ENCODE measurements around the gene MVK.

DNA sequence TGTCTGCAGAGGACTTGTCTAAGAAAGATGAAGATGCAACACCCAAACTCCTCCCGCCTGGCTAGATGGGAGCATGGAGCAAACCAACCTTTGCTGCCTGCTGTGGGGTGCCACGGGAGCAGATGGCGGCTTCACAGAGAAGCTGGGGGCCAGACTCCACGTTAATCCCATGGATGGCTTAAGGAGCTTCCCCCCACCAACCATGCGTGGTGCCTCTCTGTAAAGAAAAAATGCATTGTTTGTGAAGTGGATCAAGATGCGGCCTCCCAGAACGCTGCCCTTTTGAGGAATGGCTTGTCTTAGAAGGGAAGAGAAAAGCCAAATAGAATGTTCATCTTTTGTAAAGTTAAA is 15.6 kb downstream of the MVK start:
- no peak for TF ChIP-seq FOXK2 (IDR thresholded peaks at IDR 0.05)
- no peak for TF ChIP-seq LEF1 (IDR thresholded peaks at IDR 0.05; ENCODE audit: borderline replicate concordance)
- TF ChIP-seq TARDBP (IDR thresholded peaks at IDR 0.05) = no peak
- TF ChIP-seq FOXM1 (IDR thresholded peaks at IDR 0.05; ENCODE audit: borderline replicate concordance) = no peak

Data from HEK293T (cell line).